Thoracic aorta (tissue), 2 donors: ENCODE measurements around the gene AFG1L. TPM values are rescaled to one million over a fixed set of nuclear protein-coding genes. Genes with fewer than 3 reads are reported as not detected.
"Not testable (repeated sequence)": the region's sequence is repeated elsewhere in the genome, so short reads cannot be mapped to it uniquely, and the experiment has no call there.

ENCODE experiments used
- ATAC-seq: fragments of 150-250 bp; one replicate; pipeline ENCODE4 v1.8.0; 2017; ENCODE audit warnings: low read depth; ENCODE audit not compliant: insufficient number of reproducible peaks, low FRiP score
- DNase-seq: peaks from one replicate; pipeline ENCODE4 v3.0.0-alpha.2; 2020; ENCODE audit warnings: low spot score
- H3K27ac ChIP-seq, 2 donors: fragments of 200-600 bp; sonication (generic); 1 replicate in 1 of 2; 2 replicates in 1 of 2; pipeline ENCODE4 v1.5.1; 2016; ENCODE audit warnings: mild to moderate bottlenecking in 2 of 2, moderate library complexity in 2 of 2
- H3K27me3 ChIP-seq: fragments of 200-600 bp; sonication (generic); replicated peaks from 2 replicates; pipeline ENCODE4 v1.6.0; 2016; ENCODE audit warnings: mild to moderate bottlenecking; ENCODE audit not compliant: insufficient read depth
- H3K36me3 ChIP-seq: fragments of 200-600 bp; sonication (generic); one replicate; pipeline ENCODE4 v1.5.1; 2016
- H3K4me1 ChIP-seq, 2 donors: fragments of 200-600 bp; sonication (generic); 1 replicate in 1 of 2; 2 replicates in 1 of 2; pipeline versions ENCODE4 v1.5.1 to v1.6.0; 2016; ENCODE audit warnings: low read depth in 2 of 2, mild to moderate bottlenecking in 1 of 2; ENCODE audit not compliant: control insufficient read depth in 1 of 2
- H3K4me3 ChIP-seq: fragments of 200-600 bp; sonication (generic); 2 replicates; pipeline ENCODE4 v1.5.1; 2016; ENCODE audit warnings: mild to moderate bottlenecking
- H3K9me3 ChIP-seq: fragments of 200-600 bp; sonication (generic); 2 replicates; pipeline ENCODE4 v1.5.1; 2016
- CTCF ChIP-seq: fragments of 200-600 bp; sonication (generic); IDR thresholded peaks from one replicate; pipeline ENCODE4 v1.5.1; 2019; ENCODE audit warnings: antibody characterized with exemption
- total RNA-seq, 2 donors: library from RNA; depleted of rRNA; stranded (reverse); fragments of >200 nt; gene quantifications; one replicate each; pipeline versions ENCODE4 v1.1.0 to v1.2.3, GENCODE V29; 2016

Gene AFG1L
- total RNA-seq, 2 donors from 2014 or later, result 1.7 to 21.7 TPM

- peak; percentile 94 for ATAC-seq
- Histone ChIP-seq H3K27me3 (no peaks in the 10 kb centered on the region), H3K27ac (peak within 1 kb of the TSS; percentile 84 to 97), H3K36me3 (no peaks in the 10 kb centered on the region), H3K4me1 (peaks cover 19 to 35% of the 10 kb centered on the region in 2 donors), H3K9me3 (no peaks in the 10 kb centered on the region), H3K4me3 (peak within 1 kb of the TSS; percentile 100)
- DNase-seq, result peak; percentile 82
- no peak for TF ChIP-seq CTCF
Observed at GRCh38 chr6:108260809-108261569, 33.9 kb upstream of the AFG1L start, which contains the start of gene SNX3. Gene SNX3 (minus strand): TSS chr6:108261040. CDS start chr6:108260921, 119 bp downstream.

- no peak for TF ChIP-seq CTCF
- no peak overlapping the region for H3K27ac ChIP-seq
- H3K36me3 ChIP-seq, result no peaks in the 10 kb centered on the region
- no peak for ATAC-seq
- H3K9me3 ChIP-seq, result no peaks in the 10 kb centered on the region
- DNase-seq, result no peak
- H3K4me1 ChIP-seq, result peaks cover 16 to 17% of the 10 kb centered on the region in 2 donors
- H3K4me3 ChIP-seq, result no peak overlapping the region
- no peaks in the 10 kb centered on the region for H3K27me3 ChIP-seq
Observed at GRCh38 chr6:108263371-108263770, 31.5 kb upstream of the AFG1L start.

GRCh38 chr6:108268845-108269244 lies 26.0 kb upstream of the AFG1L start:
- Histone ChIP-seq H3K9me3 (no peaks in the 10 kb centered on the region), H3K4me1 (no peaks in the 10 kb centered on the region), H3K27me3 (no peaks in the 10 kb centered on the region), H3K4me3 (no peak overlapping the region), H3K36me3 (no peaks in the 10 kb centered on the region), H3K27ac (no peak overlapping the region)
- no peak for ATAC-seq
- no peak for DNase-seq
- no peak for TF ChIP-seq CTCF

GRCh38 chr6:108269955-108270354 lies 24.9 kb upstream of the AFG1L start:
- H3K9me3 ChIP-seq, H3K27me3 ChIP-seq, DNase-seq, H3K4me3 ChIP-seq, H3K27ac ChIP-seq, ATAC-seq, H3K4me1 ChIP-seq, H3K36me3 ChIP-seq: not testable (repeated sequence)

GRCh38 chr6:108274546-108274945 lies 20.3 kb upstream of the AFG1L start:
- no peaks in the 10 kb centered on the region for H3K4me1 ChIP-seq
- no peaks in the 10 kb centered on the region for H3K9me3 ChIP-seq
- TF ChIP-seq CTCF, result no peak
- H3K4me3 ChIP-seq, result no peak overlapping the region
- no peak overlapping the region for H3K27ac ChIP-seq
- no peaks in the 10 kb centered on the region for H3K36me3 ChIP-seq
- DNase-seq, result no peak
- ATAC-seq, result no peak
- H3K27me3 ChIP-seq, result no peaks in the 10 kb centered on the region
